ENCODE results near the gene GCHFR.
A peak's percentile ranks its signal among the peaks of the same experiment; 100 is the strongest.

Gene GCHFR

DNA sequence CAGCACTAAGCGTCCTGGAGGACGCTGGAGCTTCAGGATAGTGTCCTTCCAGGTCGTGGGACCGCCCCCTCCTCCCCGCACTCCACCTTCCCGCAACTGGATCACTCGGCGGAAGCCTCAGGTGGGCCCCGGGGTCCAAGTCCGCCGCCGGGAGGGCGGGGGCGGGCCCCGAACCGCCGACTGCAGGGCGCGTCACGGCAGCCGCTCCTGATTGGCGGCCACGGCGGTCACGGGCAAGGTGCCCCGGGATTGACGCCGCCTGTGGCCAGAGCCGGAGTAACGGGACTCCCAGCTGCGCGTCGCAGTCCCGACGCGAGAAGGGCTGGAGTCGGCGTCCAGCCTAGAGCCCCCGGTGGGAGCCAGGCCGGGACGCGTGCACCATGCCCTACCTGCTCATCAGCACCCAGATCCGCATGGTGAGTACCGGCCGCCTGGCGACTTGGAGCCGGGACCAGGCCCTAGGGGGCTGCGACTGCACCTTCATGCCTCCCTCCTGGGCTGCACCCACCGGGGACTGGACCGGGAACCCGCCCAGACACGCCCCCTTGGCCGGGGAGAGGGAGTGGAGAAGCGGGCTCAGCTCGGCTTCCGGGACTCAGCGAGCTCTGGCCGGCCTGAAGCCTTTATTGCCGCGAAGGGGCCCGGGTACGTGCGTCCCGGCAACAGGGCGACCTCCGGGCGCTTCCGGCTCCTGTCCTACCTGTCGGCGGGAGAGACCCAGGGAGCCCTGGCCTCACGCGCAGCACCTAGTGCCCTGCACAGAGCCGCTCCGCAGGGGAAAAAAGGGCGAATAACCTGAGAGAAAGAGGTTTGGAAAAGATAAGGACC, at the start of gene GCHFR:
TSS of gene GCHFR (plus strand) at position 268 of the 828 bp plus-strand sequence. CDS start at position 381, 113 bp downstream.
- no peak for DNase-seq

DNA sequence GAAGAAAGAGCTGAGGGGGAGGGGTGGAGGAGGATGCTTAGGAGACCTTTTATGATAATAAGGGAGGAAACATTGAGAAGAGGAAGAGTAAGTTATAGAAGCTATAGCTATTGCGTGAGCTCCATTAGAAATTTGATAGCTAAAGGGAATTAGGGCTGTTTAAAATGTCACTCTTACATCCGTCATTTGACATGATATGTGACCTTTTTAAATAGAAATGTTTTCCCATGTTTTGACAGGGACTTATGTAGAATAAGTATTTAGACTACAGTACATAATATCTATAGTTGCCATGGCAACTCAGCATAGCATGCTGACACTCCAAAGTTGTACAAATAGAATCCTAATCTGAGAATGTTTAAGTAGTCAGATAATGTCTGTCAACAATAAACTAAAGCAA, 49.7 kb upstream of the GCHFR start:
- DNase-seq, result no peak

DNA sequence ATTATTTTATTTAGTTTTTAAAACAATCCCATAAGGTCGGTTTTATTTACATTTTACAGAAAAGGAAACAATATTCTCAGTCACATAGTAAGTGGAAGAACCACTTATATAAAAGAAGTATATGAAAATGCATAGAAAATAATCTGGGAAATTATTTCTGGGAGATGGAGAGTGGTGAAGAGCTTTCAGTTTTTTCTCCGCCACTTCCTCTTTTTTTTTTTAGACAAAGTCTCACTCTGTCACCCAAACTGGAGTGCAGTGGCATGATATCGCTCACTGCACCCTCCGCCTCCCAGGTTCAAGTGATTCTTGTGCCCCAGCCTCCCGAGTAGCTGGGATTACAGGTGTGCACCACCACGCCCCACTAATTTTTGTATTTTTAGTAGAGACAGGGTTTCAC, 47.7 kb upstream of the GCHFR start:
- no peak for DNase-seq

DNA sequence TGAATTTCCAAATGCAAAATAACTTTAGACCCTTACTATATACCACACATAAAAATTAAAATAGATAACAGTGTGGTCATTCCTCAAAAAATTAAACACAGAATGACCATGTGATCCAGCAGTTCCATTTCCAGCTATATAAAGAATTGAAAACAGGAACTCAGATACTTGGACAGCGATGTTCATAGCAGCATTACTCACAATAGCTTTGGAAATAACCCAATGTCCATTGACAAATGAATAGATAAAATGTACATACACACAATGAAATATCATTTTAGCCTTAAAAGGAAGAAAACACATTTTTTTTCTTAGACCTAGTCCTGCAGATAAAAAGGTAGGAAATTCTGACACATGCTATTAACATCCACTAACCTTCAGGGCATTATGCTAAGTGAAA, 42.2 kb upstream of the GCHFR start:
- DNase-seq, result no peak

DNA sequence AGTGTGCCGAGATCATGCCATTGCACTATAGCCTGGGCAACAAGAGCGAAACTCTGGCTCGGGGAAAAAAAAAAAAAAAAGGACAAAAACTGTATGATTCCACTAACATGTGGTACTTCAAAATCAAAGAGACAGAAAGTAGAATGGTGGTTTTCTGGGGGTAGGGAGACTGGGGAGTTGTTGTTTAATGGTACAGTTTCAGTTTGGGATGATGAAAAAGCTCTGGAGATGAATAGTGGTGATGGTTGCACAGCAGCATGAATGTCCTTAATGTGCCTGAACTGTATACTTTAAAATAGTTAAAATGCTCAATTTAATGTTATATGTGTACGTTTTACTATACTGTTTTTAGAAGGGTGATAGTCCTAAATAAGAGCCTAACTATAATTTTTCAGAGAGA, 41.5 kb upstream of the GCHFR start:
- no peak for DNase-seq

DNA sequence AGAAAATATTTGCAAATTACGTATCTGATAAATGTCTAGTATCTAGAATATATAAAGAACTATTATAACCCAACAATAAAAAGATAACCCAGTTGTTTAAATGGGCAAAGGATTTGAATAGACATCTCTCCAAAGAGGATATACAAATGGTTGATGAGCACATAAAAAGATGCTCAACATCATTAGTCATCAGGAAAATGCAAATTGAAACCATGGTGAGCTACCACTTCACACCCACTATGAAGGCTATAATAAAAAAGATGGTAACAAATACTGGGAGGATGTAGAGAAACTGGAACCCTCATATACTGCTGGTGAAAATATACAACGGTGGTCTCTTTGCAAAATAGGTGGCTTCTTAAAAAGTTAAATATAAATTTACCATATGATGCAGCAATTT, 40.9 kb upstream of the GCHFR start:
- DNase-seq, result no peak

DNA sequence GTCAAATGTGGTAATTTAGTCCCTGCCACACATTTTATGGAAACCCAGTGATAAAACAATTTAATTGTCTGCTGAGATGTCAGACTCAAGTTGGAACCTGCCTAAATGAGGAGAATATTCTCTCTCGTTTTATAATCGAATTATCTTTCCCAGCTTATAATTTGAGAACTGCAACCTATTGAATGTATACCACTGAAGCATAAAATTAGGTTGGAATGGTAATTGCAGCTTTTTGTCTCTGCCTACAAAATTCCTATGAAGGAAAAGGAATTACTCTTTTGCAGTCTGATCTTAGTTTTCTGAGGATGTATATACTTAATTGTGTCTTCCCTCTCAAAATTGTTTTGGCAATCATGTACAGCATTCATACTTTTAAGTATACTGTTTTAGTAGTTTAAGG, 39.9 kb upstream of the GCHFR start:
- DNase-seq, result no peak

DNA sequence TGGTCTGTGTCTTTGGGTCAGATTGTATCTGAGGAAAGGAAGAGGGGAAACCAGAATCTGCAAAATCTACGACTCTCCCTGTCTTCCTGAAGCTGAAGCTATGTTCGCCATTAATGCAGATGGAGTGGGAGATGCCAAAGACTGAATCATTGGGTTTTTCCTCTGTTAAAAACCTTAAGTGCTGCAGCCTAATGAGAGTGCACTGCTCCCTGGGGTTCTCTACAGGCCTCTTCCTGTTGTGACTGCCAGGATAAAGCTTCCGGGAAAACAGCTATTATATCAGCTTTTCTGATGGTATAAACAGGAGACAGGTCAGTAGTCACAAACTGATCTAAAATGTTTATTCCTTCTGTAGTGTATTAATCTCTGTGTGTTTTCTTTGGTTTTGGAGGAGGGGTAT, 32.8 kb upstream of the GCHFR start:
- no peak for DNase-seq

DNA sequence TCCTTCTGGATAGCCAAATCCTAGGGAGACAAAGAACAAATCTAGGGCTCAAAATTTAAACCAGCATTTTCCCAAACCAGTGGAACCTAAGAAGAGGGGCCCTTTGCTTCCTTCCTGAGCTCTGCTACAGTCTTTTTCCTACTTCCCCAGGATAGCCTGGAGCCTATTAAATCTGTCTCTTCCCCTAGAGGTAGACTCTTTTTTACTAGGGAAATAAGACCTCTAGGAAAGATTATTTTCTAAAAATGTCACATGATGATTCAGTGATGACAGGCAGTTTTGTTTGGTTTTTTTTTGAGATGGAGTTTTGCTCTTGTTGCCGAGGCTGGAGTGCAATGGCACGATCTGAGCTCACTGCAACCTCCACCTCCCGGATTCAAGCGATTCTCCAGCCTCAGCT, 27.3 kb upstream of the GCHFR start:
- no peak for DNase-seq

DNA sequence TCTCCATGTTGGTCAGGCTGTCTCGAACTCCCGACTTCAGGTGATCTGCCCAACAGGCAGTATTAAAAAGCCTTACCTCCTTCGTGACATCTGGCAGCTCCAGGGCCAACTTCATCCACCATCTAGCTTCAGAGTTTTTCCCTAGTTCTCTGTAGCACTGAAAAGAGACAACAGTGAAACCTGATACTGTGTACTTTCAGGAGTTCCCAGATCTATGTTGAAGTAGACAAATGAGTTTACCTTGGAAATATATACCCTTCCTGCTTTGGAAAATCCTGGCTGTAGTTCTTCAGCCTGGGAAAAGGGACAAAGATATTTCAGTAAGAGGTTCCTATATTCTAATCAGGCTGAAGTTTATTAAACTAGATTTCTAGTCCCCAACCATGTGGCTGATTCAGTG, 26.8 kb upstream of the GCHFR start:
- no peak for DNase-seq

DNA sequence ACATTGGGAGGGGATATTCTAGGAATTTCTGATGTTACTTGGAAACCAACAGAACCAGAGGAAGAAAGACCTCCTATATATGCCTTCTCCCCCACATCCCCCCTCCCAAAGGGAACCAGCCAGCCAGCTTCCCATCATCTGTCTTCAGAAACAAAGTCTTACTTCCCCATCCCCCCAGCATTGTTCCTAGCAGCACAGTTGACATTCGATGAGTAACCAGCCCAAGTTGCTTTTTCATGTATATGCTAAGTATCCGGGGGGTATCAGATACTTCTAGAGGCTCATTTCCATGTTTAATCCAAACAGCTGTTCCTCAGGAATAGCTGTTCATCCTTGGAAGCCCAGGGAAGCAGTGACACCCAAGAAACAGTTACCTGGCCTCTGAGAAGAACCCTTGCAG, 24.8 kb upstream of the GCHFR start:
- DNase-seq, result no peak

DNA sequence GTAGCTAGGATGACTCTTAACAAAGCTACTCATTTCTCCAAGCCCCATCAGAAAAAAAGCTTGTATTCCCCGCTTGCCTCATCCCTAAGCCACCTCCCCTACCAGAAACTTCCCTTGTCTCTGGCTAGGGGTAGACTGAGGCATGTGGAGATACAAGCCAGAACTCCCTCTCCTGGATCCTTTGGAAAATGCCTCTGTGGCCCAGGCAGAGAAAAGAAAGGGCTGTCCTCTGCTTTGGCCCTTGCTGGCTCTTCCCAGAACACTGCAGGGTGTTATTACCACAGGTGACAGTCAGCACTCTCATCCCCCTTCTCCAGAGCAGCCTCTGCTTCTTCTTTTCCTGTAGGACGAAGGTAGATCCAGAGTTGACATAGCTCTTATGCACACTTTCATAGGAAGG, 24.0 kb upstream of the GCHFR start:
- DNase-seq, result no peak

DNA sequence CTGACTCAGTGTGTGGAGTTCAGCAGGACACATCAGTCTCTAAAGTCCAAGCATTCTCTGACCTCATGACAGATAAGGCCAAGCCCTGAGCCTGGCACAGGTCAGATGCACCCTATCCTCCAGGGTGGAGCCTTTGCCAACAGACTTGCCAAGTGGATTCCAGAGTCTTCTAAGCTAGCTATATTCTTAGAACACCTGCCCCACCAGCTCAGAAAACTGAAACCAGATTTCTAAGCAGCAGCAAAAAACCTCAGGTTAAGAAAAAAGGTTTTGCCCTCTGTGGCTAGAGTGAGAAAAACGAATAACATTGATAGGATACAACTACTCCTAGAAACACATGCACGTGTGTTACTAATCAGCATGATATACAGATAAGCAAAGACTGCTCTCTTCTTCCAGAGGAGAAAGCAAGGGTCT, 20.4 kb upstream of the GCHFR start:
- DNase-seq, result no peak

DNA sequence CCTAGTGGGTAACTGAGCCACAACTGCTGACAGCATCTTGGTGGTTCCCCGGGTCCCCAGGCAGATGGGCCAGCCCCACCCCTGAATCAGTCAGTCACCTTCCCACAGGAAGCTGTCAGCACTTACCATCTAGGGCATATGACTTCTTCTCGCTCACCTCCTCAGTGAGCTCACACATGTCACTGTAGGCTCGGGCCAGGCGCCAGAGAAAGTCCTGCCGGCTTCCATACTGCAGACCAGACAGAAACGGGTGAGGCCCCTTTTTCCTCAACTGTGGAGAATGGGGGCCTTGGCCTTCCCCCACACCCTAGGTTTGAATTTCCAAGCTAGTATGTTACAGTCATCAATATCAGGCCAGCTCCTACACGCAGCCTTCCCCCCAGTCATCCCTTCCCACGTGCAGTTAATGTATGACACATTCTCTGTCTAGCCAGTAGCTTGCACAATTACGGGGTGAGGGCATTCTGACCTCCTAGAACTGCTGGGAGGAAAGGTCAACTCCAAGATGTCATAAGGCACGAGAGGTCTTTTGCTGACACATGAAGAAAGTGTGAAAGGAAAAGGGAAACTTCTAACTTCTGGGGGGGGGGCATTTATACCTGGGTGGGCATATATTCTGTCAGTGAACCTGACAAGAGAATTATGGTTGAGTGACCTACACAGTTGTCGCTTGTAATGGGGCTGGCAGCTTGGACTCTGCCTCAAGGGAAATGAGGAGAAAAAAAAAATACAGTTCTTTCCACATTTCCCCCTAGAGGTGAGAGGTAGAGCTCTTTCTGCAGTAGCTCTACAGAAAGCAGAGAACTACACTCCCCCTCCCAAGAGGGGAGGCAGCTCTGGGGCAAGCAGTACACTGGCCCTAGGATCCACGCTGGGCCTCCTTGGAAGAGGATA, 19.7 kb upstream of the GCHFR start:
- DNase-seq, result no peak

DNA sequence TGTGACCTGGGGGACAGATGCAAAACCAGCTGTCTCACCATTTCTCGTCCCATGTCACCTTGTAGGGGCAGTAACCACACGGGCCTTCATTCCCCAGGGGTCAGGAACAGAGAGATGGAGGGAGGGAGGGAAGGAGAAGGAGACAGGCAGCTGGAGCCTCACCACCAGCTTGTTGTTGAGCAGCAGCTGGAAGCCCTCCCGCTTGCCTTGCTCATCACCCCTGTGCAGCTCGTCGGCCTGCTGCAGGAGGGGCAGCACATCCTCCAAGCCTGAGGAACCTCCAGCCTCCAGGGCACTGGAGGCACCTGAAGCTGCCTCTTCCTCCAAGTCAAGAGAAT, 19.1 kb upstream of the GCHFR start:
- no peak for DNase-seq

DNA sequence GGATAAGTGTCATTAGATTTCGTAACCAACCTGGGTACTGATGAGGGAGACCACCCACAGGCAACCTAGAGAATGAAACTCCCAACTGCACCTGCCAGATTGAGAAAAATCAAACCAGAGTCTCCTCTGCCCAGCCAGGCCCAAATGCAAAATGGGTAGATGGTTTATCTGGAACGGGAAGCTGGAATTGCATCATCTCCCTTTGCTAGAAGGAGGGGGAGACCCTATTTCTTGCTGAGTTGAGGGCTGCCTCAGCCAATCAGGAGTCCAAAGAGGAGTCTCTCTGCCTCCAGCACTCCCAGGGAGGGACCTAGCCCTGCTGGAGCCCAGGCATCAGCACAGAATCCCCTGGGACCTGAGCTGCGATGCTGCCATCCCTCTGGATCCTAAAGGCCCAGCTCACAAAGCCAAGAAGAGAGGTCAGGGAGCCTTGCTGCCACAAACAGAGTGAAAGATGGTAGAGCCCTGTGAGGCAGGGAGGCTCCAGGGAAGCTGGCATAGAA, 16.9 kb upstream of the GCHFR start:
- DNase-seq, result no peak

DNA sequence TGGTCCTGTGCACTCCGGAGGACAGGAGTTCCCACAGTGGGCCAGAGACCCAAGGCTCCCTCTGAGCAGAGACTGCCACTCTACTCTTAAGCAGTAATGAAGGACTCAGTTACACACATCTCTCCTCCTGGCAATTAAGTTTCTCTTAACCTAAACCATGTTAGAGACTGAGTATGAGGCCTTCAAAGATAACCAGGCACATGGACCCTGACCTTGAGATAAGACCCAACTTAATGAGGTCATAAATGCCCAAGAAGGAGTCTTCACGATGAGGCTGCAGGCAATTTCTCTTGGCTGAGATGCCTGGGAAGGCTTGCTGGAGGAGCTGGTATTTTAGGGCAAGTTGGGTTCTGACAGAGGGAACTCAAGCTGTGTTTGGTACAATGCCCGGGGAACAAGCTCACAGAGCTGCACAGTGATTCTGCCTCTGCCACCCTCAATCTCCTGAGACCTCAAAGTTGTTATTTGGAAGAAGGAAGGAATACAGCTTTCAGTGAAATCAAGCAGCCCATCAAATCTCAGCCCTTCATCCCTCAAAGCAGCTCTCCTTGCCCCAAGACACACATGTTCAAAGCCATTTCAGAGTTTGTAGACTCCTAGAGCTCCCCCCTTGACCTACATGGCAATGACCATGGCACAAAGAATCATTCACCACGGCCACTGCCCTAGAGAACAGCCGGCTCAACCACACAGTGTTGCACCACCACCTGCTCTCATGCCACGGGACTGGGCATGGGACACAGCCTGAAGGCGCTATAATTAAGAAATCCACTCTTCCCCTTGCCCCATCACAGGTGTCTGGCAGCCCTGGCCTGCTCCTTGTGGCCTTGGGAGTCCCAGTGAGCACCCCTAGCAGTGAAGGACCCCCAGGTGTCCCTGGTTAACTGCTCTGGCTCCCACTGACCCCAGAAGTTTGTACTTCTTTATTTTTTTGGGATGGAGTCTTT, 15.9 kb upstream of the GCHFR start:
- DNase-seq, result no peak

DNA sequence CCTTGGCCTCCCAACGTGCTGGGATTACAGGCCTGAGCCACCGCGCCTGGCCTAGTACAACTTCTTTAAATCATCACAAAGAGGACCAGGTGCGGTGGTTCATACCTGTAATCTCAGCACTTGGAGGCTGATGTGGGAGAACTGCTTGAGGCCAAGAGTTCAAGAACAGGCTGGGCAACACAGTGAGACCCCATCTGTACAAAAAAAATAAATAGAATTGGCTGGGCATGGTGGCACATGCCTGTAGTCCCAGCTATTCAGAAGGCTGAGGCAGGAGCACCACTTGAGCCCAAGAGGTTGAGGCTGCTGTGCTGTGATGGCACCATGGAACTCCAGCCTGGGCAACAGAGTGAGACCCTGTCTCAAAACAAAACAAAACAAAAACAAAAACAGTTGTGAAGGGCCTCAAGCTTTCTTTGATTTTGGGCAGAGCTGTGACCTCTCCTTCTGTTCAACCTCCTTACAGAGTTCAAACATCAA, 14.7 kb upstream of the GCHFR start:
- no peak for DNase-seq

DNA sequence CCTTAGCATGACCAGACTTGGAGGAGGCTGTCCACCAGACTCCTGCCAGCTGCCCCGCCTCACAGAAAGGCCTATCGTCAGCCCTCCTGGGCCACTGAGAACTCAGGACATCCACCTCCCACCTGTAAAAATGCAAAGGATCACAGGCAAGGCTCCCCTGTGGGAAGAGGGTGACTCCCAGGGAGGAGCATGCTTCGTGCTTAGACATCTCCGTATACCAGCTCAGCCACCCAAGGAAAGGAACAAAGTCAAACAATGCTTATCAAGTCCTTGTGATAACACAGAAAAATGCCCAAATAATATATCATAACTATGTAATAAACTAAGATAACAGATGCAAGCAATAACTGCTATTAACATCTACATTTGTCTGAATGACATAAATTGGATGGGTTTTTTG, 13.0 kb upstream of the GCHFR start:
- no peak for DNase-seq

DNA sequence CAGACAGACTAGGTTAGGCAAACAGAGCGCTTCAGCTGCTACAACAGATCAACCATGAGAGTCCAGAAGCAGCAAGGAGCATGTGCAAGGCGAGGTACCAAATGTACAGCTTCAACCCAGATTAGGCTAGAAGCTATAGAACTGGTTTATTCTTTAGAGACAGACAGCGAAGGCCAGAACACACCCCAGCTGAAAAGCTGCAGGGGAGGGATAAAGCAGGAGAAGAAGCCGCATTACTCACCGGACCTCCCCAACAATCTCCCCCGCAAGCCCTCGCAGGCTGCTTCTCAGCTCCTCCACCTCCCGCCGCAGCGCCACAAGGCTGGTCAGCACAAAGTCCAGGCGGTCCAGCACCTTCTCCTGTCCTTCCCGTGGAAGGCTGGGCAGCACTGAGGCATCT, 12.1 kb upstream of the GCHFR start:
- DNase-seq, result no peak

DNA sequence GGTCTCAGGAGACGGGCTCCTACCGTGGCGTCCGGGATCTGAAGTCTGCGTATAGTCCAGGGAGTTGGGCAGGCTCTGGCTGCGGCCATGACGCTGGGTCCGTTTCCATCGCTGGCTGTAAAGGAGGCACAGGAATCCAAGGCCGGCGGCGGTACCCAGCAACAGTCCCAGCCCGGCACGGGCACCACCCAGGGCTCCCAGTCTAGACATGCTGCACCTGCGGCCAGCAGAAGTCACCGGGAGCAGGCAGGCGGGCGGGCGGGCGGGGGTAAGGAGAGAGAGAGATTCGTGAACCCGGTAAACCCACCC, 9.3 kb upstream of the GCHFR start:
- no peak for DNase-seq

DNA sequence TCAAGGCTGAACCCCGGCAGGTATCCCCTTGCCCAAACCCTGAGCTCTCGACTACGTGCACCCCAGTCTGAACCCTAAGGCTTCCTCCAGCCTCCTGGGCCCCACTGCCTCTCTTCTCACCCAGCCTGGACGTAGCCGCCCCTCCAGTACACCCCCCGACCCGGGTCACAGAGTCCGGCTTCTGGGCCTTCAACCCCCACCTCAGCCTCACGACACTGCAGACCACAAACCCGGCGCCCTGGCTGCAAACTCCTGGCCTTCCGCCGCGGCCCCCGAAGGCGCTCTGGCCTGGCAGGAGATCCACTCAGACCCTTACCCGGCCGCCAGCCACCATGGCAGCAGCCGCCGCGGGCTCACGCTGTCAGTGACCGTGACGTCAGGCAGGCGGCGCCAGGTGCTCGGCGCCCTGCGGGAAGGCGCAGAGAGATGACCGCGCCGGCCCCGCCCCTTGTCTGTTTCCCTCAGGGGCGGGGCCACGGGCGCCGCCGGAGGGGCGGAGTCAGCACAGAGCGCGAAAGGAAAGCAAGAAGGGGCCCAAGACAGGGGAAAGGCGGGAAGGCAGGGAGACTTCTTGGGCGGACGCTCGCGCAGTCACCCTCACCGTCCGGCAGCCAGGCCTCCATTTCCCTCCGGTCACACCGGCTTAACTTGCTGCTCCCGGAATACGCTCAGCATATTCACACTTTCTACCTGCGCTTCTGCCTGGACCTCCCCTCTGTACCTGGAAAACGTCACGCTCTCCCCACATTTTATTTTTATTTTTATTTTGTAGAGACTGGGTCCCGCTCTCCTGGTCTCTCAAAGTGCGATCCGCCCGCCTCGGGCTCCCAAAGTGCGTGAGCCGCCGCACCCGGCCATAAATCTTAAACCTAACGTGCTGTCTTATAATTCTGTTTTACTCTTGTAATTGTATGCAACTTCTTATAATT, 8.7 kb upstream of the GCHFR start, which contains the start of gene RMDN3:
TSS of gene RMDN3 (minus strand) at position 372 of the 929 bp plus-strand sequence. CDS start 471 bp downstream, outside the sequence.
- DNase-seq, result peak; percentile 83 to 96
